HG02610 (cell line): Measurements from ENCODE around the gene ACLY.
A peak's percentile ranks its signal among the peaks of the same experiment; 100 is the strongest.
"Not testable (repeated sequence)": the region's sequence is repeated elsewhere in the genome, so short reads cannot be mapped to it uniquely, and the experiment has no call there.

ENCODE experiments used
- ATAC-seq: cut with Tn5 transposase; IDR thresholded peaks from one replicate; pipeline ENCODE4 v1.9.1; 2021; ENCODE audit warnings: mild to moderate bottlenecking, moderate library complexity; ENCODE audit not compliant: unreplicated experiment

Gene ACLY

DNA sequence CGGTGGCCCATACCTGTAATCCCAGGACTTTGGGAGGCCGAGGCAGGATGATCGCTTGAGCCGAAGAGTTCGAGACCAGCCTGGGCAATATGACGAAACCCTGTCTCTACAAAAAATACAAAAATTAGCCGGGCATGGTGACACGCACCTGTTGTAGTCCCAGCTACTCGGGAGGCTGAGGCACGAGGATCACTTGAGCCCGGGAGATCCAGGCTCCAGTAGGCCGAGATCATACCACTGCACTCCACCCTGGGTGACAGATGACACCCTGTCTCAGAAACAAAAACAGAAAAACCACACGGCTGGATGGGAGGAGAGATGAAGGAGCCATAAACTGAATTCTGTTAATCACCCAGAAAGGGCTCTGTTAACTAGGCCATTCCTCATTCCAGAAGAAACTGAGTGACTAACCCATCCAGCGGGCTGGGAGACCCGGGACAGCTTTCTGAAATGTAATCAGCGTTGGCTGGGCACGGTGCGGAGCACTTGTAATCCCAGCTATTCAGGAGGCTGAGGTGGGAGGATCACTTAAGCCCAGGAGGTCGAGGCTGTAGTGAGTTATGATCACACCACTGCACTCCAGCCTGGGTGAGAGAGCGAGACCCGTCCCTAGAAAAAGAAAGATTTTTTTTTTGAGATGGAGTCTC is 82.1 kb downstream of the ACLY start:
- ATAC-seq = no peak

DNA sequence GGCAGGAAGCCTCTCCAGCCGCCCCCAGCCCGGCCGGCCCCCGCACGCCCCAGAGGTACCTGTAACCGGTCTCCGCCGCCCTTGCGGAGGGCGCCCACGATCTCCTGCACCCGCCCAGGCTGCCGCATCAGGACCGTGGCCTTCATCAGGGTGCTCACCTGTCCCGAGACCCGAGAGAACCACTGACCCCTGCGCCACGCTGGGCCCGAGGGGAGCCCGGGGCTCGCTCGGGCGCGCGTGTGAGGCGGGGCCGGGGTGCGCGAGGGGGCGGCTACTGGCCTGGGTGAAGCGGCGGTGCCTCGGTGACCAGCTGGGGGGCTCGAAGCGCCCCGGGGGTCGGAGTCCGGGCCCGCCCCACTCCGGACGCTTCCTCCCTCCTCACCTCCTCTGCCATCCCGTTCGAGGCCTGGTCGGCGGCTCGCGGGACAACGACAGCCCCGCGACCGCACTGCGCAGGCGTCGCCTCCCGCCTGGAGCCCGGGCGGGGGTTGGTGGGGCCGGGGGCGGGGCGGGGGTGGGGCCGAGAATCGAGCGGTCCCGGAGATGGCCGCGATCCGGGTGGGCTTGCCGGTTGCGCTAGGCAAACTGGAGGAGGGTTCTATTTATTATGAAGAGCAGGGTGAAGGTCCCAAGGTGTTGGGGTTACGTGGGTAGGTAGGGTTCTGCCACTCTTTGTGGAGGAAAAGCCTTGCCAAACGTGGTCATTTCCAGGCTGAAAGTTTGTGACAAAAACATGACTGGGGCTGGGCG is 82.8 kb downstream of the ACLY start, which contains the start of gene NT5C3B:
Gene NT5C3B, minus strand, starts transcription at position 433 of the 750 bp plus-strand sequence. Its CDS starts 39 bp downstream, at position 394.
- peak; percentile 62 for ATAC-seq

DNA sequence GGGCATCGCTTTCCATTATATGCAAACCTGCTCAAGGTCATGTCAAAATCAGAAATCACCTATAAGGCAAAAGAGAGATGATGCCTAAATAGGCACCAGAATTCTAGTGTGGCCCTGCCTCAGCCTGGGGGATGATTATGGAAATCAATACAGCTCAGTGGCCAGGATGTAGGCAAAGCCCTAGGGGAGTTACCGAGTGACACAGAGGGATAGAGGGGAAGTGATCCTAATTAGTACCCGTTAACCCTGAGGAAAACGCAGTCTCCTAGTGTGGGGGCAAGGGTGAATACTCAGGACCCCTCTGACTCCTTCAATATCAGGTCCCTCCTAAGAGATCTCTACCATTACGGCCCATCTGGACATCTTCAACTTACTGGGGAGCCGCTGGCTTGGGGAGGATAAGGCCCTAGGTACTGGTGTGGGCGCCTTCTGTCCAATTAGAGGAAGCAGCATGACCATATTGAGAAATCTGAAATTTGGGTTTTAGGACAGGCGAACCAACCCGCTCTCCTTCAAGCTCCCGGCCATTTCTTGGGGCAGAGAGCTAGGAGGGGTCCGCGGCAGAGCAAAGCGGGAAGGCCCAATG is 83.4 kb downstream of the ACLY start:
- no peak for ATAC-seq

DNA sequence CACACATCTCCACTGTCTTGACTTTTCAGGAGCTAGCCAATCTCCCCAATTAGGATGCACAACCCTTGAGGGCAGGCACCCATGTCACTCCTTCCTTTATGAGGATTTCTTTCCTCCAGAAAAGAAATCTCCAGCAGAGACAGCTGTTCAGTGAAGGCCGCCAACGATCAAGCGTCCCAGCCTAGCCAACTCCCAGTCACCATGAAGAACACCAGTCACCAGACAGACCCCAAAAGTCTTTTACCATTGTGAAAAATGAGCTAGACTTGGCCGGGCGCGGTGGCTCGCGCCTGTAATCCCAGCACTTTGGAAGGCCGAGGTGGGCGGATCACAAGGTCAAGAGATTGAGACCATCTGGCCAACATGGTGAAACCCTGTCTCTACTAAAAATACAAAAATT is 88.8 kb downstream of the ACLY start:
- ATAC-seq = not testable (repeated sequence)

DNA sequence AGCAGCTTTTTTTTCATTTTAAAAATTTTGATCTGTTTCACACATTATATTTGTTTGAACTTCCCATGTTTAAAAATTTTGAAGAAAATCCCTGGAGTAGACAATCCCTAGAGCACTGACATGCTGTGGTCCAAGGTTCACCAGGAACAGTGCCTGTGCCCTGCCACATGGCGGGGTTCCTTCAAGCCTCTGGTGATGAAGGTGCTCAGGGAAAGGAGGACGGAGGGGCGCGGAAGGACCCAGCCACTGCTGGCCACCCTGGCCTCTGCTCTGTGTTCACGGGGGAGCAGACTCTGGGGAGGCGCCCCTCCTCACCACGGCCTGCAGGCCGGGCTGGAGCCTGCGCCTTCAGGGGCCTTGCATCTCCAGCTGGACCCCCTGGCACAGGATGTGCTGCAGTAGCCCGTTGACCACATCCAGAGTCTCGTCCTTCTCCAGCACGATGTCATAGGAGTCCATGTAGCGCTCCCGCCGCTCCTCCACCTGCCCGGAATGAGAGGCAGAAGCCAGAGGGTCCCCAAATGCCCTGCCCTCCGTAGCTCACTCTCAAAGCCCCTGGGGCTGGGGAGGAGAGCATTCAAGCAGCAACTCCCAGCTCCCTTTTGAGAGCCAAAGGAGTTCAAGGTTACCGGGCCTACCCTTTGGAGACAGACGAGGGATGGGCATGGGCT is 93.4 kb downstream of the ACLY start:
- ATAC-seq = no peak

DNA sequence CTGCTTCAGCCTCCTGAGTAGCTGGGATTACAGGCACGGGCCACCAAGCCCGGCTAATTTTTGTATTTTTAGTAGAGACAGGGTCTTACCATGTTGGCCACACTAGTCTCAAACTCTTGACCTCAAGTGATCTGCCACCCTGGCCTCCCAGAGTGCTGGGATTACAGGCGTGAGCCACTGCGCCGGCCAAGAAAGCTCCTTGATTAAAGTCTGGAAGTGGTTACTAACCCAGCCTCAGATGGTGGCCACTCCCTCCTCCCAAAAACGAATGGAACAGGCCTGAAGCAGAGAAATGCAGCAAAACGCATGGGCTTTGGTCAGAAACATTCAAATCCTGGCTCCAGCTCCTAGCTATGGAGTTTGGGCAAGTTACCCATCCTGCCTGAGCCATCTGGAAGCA is 94.7 kb downstream of the ACLY start:
- no peak for ATAC-seq

DNA sequence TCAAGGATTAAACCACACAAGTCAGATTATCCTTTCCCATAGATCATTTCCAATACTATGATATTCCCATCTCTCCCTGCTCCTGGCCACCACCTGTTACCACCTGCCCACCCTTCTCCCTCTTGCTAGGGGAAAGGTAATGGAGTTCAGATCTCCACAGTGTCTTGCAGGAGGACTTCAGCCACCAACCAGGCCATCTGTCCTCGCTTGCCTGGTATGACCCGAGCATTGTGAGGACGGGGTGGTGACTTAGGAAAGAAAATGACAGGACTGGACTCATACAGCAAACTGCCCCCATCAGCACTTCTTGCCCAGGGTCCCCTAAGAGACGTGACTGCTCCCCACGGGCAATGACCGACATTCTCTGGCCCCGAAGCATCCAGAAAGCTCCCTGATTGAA is 95.2 kb downstream of the ACLY start:
- no peak for ATAC-seq

DNA sequence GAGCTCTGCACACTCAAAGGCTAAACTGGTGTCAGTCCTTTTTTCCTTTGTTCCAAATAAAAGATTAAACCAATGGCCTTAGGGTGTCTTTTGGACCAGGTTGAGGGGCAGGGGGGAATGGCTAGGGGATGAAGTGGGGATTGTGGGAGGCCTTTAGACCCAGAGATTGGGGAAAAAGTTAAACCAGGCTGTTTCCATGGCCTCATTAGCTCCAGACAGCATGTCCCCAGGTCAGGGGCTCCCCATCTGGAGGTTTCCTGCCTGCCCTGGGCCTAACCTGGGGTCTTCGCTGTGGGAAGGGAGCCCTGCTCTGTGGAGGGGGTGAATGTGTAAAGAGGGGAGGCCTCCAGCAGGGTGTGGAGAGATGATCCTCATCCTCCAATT is 95.6 kb downstream of the ACLY start:
- no peak for ATAC-seq

DNA sequence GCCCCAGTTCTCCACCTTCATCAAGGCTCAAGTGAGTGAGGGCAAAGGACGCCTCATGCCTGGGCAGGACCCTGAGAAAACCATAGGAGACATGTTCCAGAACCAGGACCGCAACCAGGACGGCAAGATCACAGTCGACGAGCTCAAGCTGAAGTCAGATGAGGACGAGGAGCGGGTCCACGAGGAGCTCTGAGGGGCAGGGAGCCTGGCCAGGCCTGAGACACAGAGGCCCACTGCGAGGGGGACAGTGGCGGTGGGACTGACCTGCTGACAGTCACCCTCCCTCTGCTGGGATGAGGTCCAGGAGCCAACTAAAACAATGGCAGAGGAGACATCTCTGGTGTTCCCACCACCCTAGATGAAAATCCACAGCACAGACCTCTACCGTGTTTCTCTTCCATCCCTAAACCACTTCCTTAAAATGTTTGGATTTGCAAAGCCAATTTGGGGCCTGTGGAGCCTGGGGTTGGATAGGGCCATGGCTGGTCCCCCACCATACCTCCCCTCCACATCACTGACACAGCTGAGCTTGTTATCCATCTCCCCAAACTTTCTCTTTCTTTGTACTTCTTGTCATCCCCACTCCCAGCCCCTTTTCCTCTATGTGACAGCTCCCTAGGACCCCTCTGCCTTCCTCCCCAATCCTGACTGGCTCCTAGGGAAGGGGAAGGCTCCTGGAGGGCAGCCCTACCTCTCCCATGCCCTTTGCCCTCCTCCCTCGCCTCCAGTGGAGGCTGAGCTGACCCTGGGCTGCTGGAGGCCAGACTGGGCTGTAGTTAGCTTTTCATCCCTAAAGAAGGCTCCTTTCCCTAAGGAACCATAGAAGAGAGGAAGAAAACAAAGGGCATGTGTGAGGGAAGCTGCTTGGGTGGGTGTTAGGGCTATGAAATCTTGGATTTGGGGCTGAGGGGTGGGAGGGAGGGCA is 96.3 kb downstream of the ACLY start:
- ATAC-seq = no peak

DNA sequence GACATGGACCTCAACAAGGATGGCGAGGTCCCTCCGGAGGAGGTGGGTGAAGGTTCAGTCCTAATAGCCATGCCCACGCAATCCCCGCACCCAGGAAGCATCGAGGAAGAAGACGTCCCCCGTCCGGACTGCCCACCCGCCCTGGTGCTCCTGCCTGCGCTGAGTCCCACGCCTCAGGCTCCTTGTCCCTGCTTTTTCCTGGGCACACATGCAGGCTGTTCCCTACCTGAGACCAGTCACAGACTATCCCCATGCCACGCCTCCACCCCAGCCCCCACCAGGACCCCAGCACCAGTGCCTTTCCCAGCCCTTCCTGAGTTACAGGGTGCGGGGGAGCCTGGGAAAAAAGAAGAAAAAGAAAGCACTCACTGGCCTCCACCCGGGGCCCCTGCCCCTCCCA is 97.0 kb downstream of the ACLY start:
- no peak for ATAC-seq

DNA sequence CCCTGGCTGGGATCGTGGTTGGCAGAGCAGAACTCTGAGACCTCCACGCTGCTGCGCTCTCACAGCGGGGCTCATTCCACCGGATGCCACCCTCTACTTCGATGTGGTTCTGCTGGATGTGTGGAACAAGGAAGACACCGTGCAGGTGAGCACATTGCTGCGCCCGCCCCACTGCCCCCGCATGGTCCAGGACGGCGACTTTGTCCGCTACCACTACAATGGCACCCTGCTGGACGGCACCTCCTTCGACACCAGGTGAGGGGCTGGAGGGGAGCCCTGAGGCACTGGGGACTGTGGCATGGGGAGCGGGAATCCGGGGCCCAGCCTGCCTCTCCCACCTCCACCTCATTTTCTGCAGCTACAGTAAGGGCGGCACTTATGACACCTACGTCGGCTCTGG is 100.7 kb downstream of the ACLY start:
- ATAC-seq = no peak
